WTC11 (cell line): ENCODE measurements around the gene RASAL2. TPM values are rescaled to one million over a fixed set of nuclear protein-coding genes. Genes with fewer than 3 reads are reported as not detected.
A peak's percentile ranks its signal among the peaks of the same experiment; 100 is the strongest.

Source experiments
- ATAC-seq: fragments of 200-7000 bp; cut with Tn5 transposase; 2 replicates; pipeline ENCODE4 v1.10.0; 2021; ENCODE audit warnings: mild to moderate bottlenecking, moderate library complexity
- CTCF ChIA-PET: fragments of 300-600 bp; sonication (Branson Sonifier 250); formaldehyde crosslinking; loops from one replicate; lab custom pipeline; 2021; ENCODE audit warnings: antibody characterized with exemption; lab: Charles Lee
- POLR2A ChIA-PET: fragments of 350-600 bp; sonication (Branson Sonifier 250); formaldehyde crosslinking; loops from one replicate; lab custom pipeline; 2021; ENCODE audit warnings: antibody characterized with exemption; lab: Charles Lee
- DNase-seq: peaks from one replicate; pipeline ENCODE4 v3.0.0; 2021; ENCODE audit warnings: low spot score
- H3K27ac Mint-ChIP-seq: 2 replicates; pipeline ENCODE4 v1.8.0; 2021; ENCODE audit warnings: mixed read lengths
- H3K27me3 Mint-ChIP-seq: 2 replicates; pipeline ENCODE4 v1.8.0; 2021; ENCODE audit warnings: low read depth, mild to moderate bottlenecking, moderate library complexity, mixed read lengths
- H3K36me3 Mint-ChIP-seq: 2 replicates; pipeline ENCODE4 v1.8.0; 2021; ENCODE audit warnings: mixed read lengths
- H3K4me1 Mint-ChIP-seq: 2 replicates; pipeline ENCODE4 v1.8.0; 2022; ENCODE audit warnings: mixed read lengths
- H3K4me3 Mint-ChIP-seq: 2 replicates; pipeline ENCODE4 v1.8.0; 2021; ENCODE audit warnings: mild to moderate bottlenecking, moderate library complexity, mixed read lengths
- H3K9me3 Mint-ChIP-seq: 2 replicates; pipeline ENCODE4 v1.8.0; 2021; ENCODE audit warnings: mixed read lengths
- AR ChIP-seq: fragments of 250-450 bp; sonication (Bioruptor Pico); IDR thresholded peaks from 2 replicates; pipeline ENCODE4 v1.9.0; 2021; ENCODE audit warnings: mild to moderate bottlenecking
- ATF1 ChIP-seq: sonication (generic); formaldehyde crosslinking; IDR thresholded peaks from 2 replicates; pipeline ENCODE4 v1.8.1; 2023; ENCODE audit warnings: mild to moderate bottlenecking, moderate library complexity, missing genetic modification reagents
- ATF3 ChIP-seq: sonication (generic); formaldehyde crosslinking; conservative IDR thresholded peaks from 2 replicates; pipeline ENCODE4 v1.8.1; 2022; ENCODE audit warnings: mild to moderate bottlenecking, missing genetic modification reagents
- ATF6 ChIP-seq: sonication (generic); formaldehyde crosslinking; IDR thresholded peaks from 2 replicates; pipeline ENCODE4 v1.8.1; 2023; ENCODE audit warnings: mild to moderate bottlenecking, missing genetic modification reagents
- CREB1 ChIP-seq: sonication (generic); formaldehyde crosslinking; IDR thresholded peaks from 2 replicates; pipeline ENCODE4 v1.8.0; 2023; ENCODE audit warnings: mild to moderate bottlenecking, missing genetic modification reagents
- EMX1 ChIP-seq: fragments of 250-450 bp; sonication (Bioruptor Pico); IDR thresholded peaks from 2 replicates; pipeline ENCODE4 v1.8.0; 2021; ENCODE audit warnings: mild to moderate bottlenecking
- IRF1 ChIP-seq: sonication (generic); formaldehyde crosslinking; IDR thresholded peaks from 2 replicates; pipeline ENCODE4 v1.8.0; 2023; ENCODE audit warnings: missing genetic modification reagents
- KAT7 ChIP-seq: sonication (generic); formaldehyde crosslinking; IDR thresholded peaks from 2 replicates; pipeline ENCODE4 v1.8.1; 2023; ENCODE audit warnings: missing genetic modification reagents, mild to moderate bottlenecking, borderline replicate concordance
- MXD4 ChIP-seq: fragments of 250-450 bp; sonication (Bioruptor Pico); IDR thresholded peaks from 2 replicates; pipeline ENCODE4 v1.8.0; 2021; ENCODE audit warnings: mild to moderate bottlenecking, moderate library complexity, borderline replicate concordance
- MYBL2 ChIP-seq: sonication (generic); formaldehyde crosslinking; IDR thresholded peaks from 2 replicates; pipeline ENCODE4 v1.8.1; 2023; ENCODE audit warnings: mild to moderate bottlenecking, moderate library complexity, missing genetic modification reagents
- NFATC4 ChIP-seq: fragments of 250-450 bp; sonication (Bioruptor Pico); IDR thresholded peaks from 2 replicates; pipeline ENCODE4 v1.9.0; 2021; ENCODE audit warnings: mild to moderate bottlenecking
- NFE2L1 ChIP-seq: sonication (generic); formaldehyde crosslinking; IDR thresholded peaks from 2 replicates; pipeline ENCODE4 v1.8.1; 2023; ENCODE audit warnings: missing genetic modification reagents
- NR3C1 ChIP-seq: sonication (generic); formaldehyde crosslinking; conservative IDR thresholded peaks from 2 replicates; pipeline ENCODE4 v1.8.1; 2023; ENCODE audit warnings: low read depth, mild to moderate bottlenecking, missing genetic modification reagents
- PRDM15 ChIP-seq: sonication (generic); formaldehyde crosslinking; IDR thresholded peaks from 2 replicates; pipeline ENCODE4 v1.8.0; 2022; ENCODE audit warnings: missing genetic modification reagents
- ZMAT4 ChIP-seq: fragments of 250-450 bp; sonication (Bioruptor Pico); IDR thresholded peaks from 2 replicates; pipeline ENCODE4 v1.9.0; 2021; ENCODE audit warnings: mild to moderate bottlenecking
- ZNF138 ChIP-seq: sonication (generic); formaldehyde crosslinking; conservative IDR thresholded peaks from 2 replicates; pipeline ENCODE4 v1.8.1; 2022; ENCODE audit warnings: mild to moderate bottlenecking, moderate library complexity, missing genetic modification reagents
- ZNF219 ChIP-seq: sonication (generic); formaldehyde crosslinking; IDR thresholded peaks from 2 replicates; pipeline ENCODE4 v1.8.0; 2023; ENCODE audit warnings: missing genetic modification reagents, mild to moderate bottlenecking, borderline replicate concordance
- ZNF263 ChIP-seq: sonication (generic); formaldehyde crosslinking; IDR thresholded peaks from 2 replicates; pipeline ENCODE4 v1.8.1; 2022; ENCODE audit warnings: low read depth, mild to moderate bottlenecking, moderate library complexity, missing genetic modification reagents
- ZNF423 ChIP-seq: fragments of 250-450 bp; sonication (Bioruptor Pico); IDR thresholded peaks from 2 replicates; pipeline ENCODE4 v2.1.2; 2022; ENCODE audit warnings: mild to moderate bottlenecking, moderate library complexity
- total RNA-seq: library from RNA; stranded (reverse); gene quantifications from 3 replicates; pipeline ENCODE4 v1.2.3, GENCODE V29; 2021

The RASAL2 gene
- total RNA-seq, 1 experiment from 2014 or later = 29.5 TPM

- no peaks in the 10 kb centered on the region; the same call in 1 of the 2 replicates for H3K4me1 Mint-ChIP-seq
- H3K27me3 Mint-ChIP-seq = no peaks in the 10 kb centered on the region
- H3K27ac Mint-ChIP-seq = no peak within 1 kb of the TSS
- no peaks in the 10 kb centered on the region for H3K9me3 Mint-ChIP-seq
- TF ChIP-seq ZNF219 (no peak), NFE2L1 (CRISPR knock-in tag) (no peak), KAT7 (CRISPR knock-in tag) (no peak), CREB1 (CRISPR knock-in tag) (no peak), ATF6 (CRISPR knock-in tag) (no peak), ATF1 (CRISPR knock-in tag) (no peak), IRF1 (CRISPR knock-in tag) (no peak), NR3C1 (CRISPR knock-in tag) (no peak), NFATC4 (CRISPR knock-in tag) (no peak), MYBL2 (no peak), EMX1 (CRISPR knock-in tag) (no peak), ZNF263 (no peak), ATF3 (no peak), ZMAT4 (CRISPR knock-in tag) (no peak), ZNF138 (no peak), PRDM15 (CRISPR knock-in tag) (no peak), MXD4 (CRISPR knock-in tag) (no peak), ZNF423 (CRISPR knock-in tag) (no peak), AR (CRISPR knock-in tag) (no peak)
- no peaks in the 10 kb centered on the region for H3K36me3 Mint-ChIP-seq
- CTCF ChIA-PET = interaction anchor here (1.4 to 6.4 kb wide), 2 partner anchors 12 to 490 kb away, joined by 3 to 54 read pairs; no protein-coding TSS in a partner anchor
- no peak within 1 kb of the TSS for H3K4me3 Mint-ChIP-seq
- POLR2A ChIA-PET = no interaction called here
- ATAC-seq (no peak), DNase-seq (peak; percentile 5)
Measured at GRCh38 chr1:178512566-178513277, 418.8 kb downstream of the RASAL2 start, which contains the start of gene TEX35. Gene TEX35 (plus strand): TSS chr1:178513109. CDS start chr1:178513189, 80 bp downstream.
